CD4-positive, alpha-beta T cell (primary cell): ENCODE measurements around the gene PDCD5. TPM values are rescaled to one million over a fixed set of nuclear protein-coding genes. Genes with fewer than 3 reads are reported as not detected.

Source experiments
- ATAC-seq: fragments of 200-7000 bp; cut with Tn5 transposase; one replicate; pipeline ENCODE4 v1.10.0; 2022; ENCODE audit warnings: mild to moderate bottlenecking; ENCODE audit not compliant: poor library complexity
- CTCF ChIA-PET: fragments of 350-600 bp; sonication (Branson Sonifier 250); formaldehyde crosslinking; loops from one replicate; lab custom pipeline; 2021; ENCODE audit warnings: antibody characterized with exemption, inconsistent platforms; lab: Charles Lee
- POLR2A ChIA-PET: fragments of 350-600 bp; sonication (Branson Sonifier 250); formaldehyde crosslinking; loops from one replicate; lab custom pipeline; 2021; ENCODE audit warnings: antibody characterized with exemption, inconsistent platforms; lab: Charles Lee
- DNase-seq, 14 experiments: peaks; one replicate each; pipeline ENCODE4 v3.0.0-alpha.2; 2013 to 2020; ENCODE audit warnings: mixed read lengths in 2 of 14
- H3K27ac ChIP-seq, 2 donors: one replicate each; pipeline versions ENCODE4 v1.5.1 to v1.7.0; 2013; ENCODE audit warnings: low read length in 2 of 2, low read depth in 1 of 2, mild to moderate bottlenecking in 1 of 2
- H3K27me3 ChIP-seq, 2 experiments: 1 replicate in 1 of 2; 2 replicates in 1 of 2; pipeline versions ENCODE4 v1.6.1 to v1.7.0; 2013; ENCODE audit warnings: low read length in 2 of 2, control low read depth in 1 of 2, mild to moderate bottlenecking in 1 of 2, moderate library complexity in 1 of 2; ENCODE audit not compliant: insufficient read depth in 2 of 2, control insufficient read depth in 1 of 2
- H3K36me3 ChIP-seq: one replicate; pipeline ENCODE4 v1.6.1; 2013; ENCODE audit warnings: low read length, control low read depth; ENCODE audit not compliant: insufficient read depth
- H3K4me1 ChIP-seq: one replicate; pipeline ENCODE4 v1.6.1; 2013; ENCODE audit warnings: low read length, control low read depth; ENCODE audit not compliant: insufficient read depth
- H3K4me3 ChIP-seq: one replicate; pipeline ENCODE4 v1.5.1; 2013; ENCODE audit warnings: mild to moderate bottlenecking, low read length, moderate library complexity
- H3K9me3 ChIP-seq, 2 experiments: 1 replicate in 1 of 2; 2 replicates in 1 of 2; pipeline versions ENCODE4 v1.6.1 to v1.7.0; 2013; ENCODE audit warnings: low read length in 2 of 2, mild to moderate bottlenecking in 2 of 2, control low read depth in 1 of 2, moderate library complexity in 1 of 2; ENCODE audit not compliant: control insufficient read depth in 1 of 2, insufficient read depth in 1 of 2
- H3K27ac Mint-ChIP-seq: one replicate; pipeline ENCODE4 v1.8.0; 2020; ENCODE audit warnings: mixed read lengths
- H3K27me3 Mint-ChIP-seq: one replicate; pipeline ENCODE4 v1.8.0; 2021; ENCODE audit warnings: mixed read lengths
- H3K36me3 Mint-ChIP-seq: one replicate; pipeline ENCODE4 v1.8.0; 2021; ENCODE audit warnings: low read depth, mixed read lengths
- H3K4me1 Mint-ChIP-seq: one replicate; pipeline ENCODE4 v1.8.0; 2021; ENCODE audit warnings: low read depth, mixed read lengths
- H3K4me3 Mint-ChIP-seq: one replicate; pipeline ENCODE4 v1.8.0; 2020; ENCODE audit warnings: mild to moderate bottlenecking, mixed read lengths
- H3K9me3 Mint-ChIP-seq: one replicate; pipeline ENCODE4 v1.8.0; 2020; ENCODE audit warnings: mixed read lengths
- CTCF ChIP-seq: fragments of 200-600 bp; IDR thresholded peaks from one replicate; pipeline ENCODE4 v1.8.0; 2022; ENCODE audit warnings: antibody characterized with exemption, mild to moderate bottlenecking
- intact Hi-C, 2 experiments: fragments of 100-400 bp; cut with DNase I in 1 of 2; cut with micrococcal nuclease in 1 of 2; formaldehyde crosslinking; loops; one replicate each; pipeline versions ENCODE4 v1.15.1 to v1.9.0; 2023 to 2025; cut with DNase I, micrococcal nuclease
- total RNA-seq, 174 experiments: library from RNA in 2 of 174; stranded (reverse) in 2 of 174; gene quantifications; one replicate each; pipeline ENCODE4 v1.2.3 and lab custom pipeline; 2021 to 2026

The PDCD5 gene
- total RNA-seq, 2 experiments from 2014 or later: 30.0 to 32.7 TPM

- DNase-seq (no peak), ATAC-seq (no peak)
- peak overlapping the region; percentile 58 for H3K4me3 Mint-ChIP-seq
- Histone ChIP-seq H3K27ac (no peak overlapping the region), H3K4me3 (no peak overlapping the region), H3K36me3 (no peaks in the 10 kb centered on the region), H3K27me3 (peaks cover 9 to 13% of the 10 kb centered on the region in 2 experiments), H3K9me3 (no peaks in the 10 kb centered on the region), H3K4me1 (peaks cover 10% of the 10 kb centered on the region)
- H3K4me1 Mint-ChIP-seq: peaks cover 20% of the 10 kb centered on the region
- peaks cover 17% of the 10 kb centered on the region for H3K27me3 Mint-ChIP-seq
- intact Hi-C loops: loop anchor here (5.0 kb wide), 2 partner anchors 1891 to 1906 kb away; no protein-coding TSS in a partner anchor
- no peaks in the 10 kb centered on the region for H3K36me3 Mint-ChIP-seq
- ChIA-PET CTCF (no interaction called here), POLR2A (interaction anchor here (0.6 to 1.7 kb wide), 2 partner anchors 7 to 105 kb away, joined by 3 to 6 read pairs; partner anchors contain the start of gene PDCD5)
- no peak overlapping the region for H3K27ac Mint-ChIP-seq
- no peak for TF ChIP-seq CTCF
- H3K9me3 Mint-ChIP-seq: no peaks in the 10 kb centered on the region
Observed at GRCh38 chr19:32573492-32573794, 7.5 kb upstream of the PDCD5 start.

GRCh38 chr19:32576790-32577189 lies 4.2 kb upstream of the PDCD5 start:
- Histone ChIP-seq H3K4me3 (no peak overlapping the region), H3K9me3 (no peaks in the 10 kb centered on the region), H3K27me3 (peaks cover 0 to 5% of the 10 kb centered on the region in 2 experiments), H3K27ac (no peak overlapping the region), H3K36me3 (no peaks in the 10 kb centered on the region), H3K4me1 (peaks cover 21% of the 10 kb centered on the region)
- Mint-ChIP-seq H3K27ac (no peak overlapping the region), H3K36me3 (no peaks in the 10 kb centered on the region), H3K27me3 (peaks cover 4% of the 10 kb centered on the region), H3K9me3 (no peaks in the 10 kb centered on the region), H3K4me1 (peaks cover 21% of the 10 kb centered on the region), H3K4me3 (no peak overlapping the region)
- ChIA-PET POLR2A (no interaction called here), CTCF (no interaction called here)
- no peak for ATAC-seq
- no peak for DNase-seq
- no peak for TF ChIP-seq CTCF
- intact Hi-C loops: loop anchor here in 1 of 2 experiments (5.0 kb wide), 2 partner anchors 796 to 1224 kb away; partner anchors contain the start of gene CEBPG

GRCh38 chr19:32580353-32580900 lies 563 bp upstream of the PDCD5 start:
- Mint-ChIP-seq H3K27ac (peak overlapping the region; percentile 88), H3K9me3 (no peaks in the 10 kb centered on the region), H3K4me3 (peak overlapping the region; percentile 90), H3K36me3 (peaks cover 24% of the 10 kb centered on the region), H3K4me1 (peaks cover 34% of the 10 kb centered on the region), H3K27me3 (no peaks in the 10 kb centered on the region)
- peaks cover 0 to 5% of the 10 kb centered on the region in 2 experiments for H3K27me3 ChIP-seq
- intact Hi-C loops: loop anchor here (2.0 to 10.0 kb wide), 8 partner anchors 97 to 1554 kb away; partner anchors contain the start of genes ANKRD27 (in 1 of the 2), CEP89 (in 1 of the 2), FAAP24 (in 1 of the 2) and NUDT19 (in 1 of the 2)
- peak overlapping the region; percentile 10 to 57 for H3K27ac ChIP-seq
- ChIA-PET CTCF (interaction anchor here (1.1 to 1.3 kb wide), 3 partner anchors 19 to 101 kb away, joined by 3 to 4 read pairs (median 3); partner anchors contain the start of genes ANKRD27 and RGS9BP), POLR2A (interaction anchor here (0.6 to 2.6 kb wide), 10 partner anchors 8 to 596 kb away, joined by 3 to 12 read pairs (median 6); partner anchors contain the start of genes ANKRD27, CEP89, DPY19L3 and FAAP24)
- TF ChIP-seq CTCF: no peak
- H3K9me3 ChIP-seq: no peaks in the 10 kb centered on the region
- peaks cover 26% of the 10 kb centered on the region for H3K4me1 ChIP-seq
- H3K36me3 ChIP-seq: peaks cover 14% of the 10 kb centered on the region
- no peak for DNase-seq
- no peak for ATAC-seq
- peak overlapping the region; percentile 80 for H3K4me3 ChIP-seq
